ENCODE results near the gene PTPRU. TPM values are rescaled to one million over a fixed set of nuclear protein-coding genes. Genes with fewer than 3 reads are reported as not detected.

The PTPRU gene
- total and polyA plus RNA-seq, 2 of the 8 experiments (the other 6 are each of a cell fraction or from before 2014, with no cell fraction given): 33.8 to 41.8 TPM

DNA sequence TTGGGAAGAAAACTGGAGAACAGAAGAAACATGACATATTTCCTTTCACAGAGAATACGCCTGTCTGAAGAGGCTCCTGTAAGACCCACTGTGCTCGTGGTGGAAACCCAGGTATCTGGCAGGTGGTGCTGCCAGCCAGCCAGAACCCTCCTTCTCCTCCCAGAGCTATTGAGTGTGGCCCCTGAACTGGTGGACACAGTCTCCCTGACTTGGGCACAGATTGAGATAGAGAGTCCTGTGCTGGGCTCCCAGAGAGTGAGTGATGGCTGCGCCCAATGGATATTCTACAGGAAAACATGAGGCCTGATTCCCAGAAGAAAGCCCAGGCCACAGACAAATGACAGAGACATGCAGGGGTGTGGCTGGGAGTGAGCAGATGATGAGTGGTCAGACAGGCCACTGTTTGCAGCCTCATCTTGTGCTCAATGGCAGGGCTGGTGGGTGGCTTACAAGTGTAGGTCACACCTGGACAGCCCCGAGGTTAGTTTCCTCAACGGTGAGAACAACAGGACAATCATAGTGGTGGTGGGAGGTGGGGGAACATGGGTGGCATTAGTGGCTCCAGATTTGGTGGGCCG lies 127.9 kb downstream of the PTPRU start (continued):
- TF ChIP-seq SIRT6 (IDR thresholded peaks at IDR 0.05; ENCODE audit: low read length) (no peak), NANOG (IDR thresholded peaks at IDR 0.05; ENCODE audit: insufficient read depth, low read depth, low read length, poor library complexity, severe bottlenecking) (no peak), ASH2L (IDR thresholded peaks at IDR 0.05; ENCODE audit: low read length) (no peak), TCF12 (IDR thresholded peaks at IDR 0.05; ENCODE audit: low read depth, low read length) (no peak), POLR2A (IDR thresholded peaks at IDR 0.05; ENCODE audit: control extremely low read depth in 1 of 2, low read depth in 2 of 2, low read length in 2 of 2) (no peak)
- TF ChIP-seq, protein P1, sequence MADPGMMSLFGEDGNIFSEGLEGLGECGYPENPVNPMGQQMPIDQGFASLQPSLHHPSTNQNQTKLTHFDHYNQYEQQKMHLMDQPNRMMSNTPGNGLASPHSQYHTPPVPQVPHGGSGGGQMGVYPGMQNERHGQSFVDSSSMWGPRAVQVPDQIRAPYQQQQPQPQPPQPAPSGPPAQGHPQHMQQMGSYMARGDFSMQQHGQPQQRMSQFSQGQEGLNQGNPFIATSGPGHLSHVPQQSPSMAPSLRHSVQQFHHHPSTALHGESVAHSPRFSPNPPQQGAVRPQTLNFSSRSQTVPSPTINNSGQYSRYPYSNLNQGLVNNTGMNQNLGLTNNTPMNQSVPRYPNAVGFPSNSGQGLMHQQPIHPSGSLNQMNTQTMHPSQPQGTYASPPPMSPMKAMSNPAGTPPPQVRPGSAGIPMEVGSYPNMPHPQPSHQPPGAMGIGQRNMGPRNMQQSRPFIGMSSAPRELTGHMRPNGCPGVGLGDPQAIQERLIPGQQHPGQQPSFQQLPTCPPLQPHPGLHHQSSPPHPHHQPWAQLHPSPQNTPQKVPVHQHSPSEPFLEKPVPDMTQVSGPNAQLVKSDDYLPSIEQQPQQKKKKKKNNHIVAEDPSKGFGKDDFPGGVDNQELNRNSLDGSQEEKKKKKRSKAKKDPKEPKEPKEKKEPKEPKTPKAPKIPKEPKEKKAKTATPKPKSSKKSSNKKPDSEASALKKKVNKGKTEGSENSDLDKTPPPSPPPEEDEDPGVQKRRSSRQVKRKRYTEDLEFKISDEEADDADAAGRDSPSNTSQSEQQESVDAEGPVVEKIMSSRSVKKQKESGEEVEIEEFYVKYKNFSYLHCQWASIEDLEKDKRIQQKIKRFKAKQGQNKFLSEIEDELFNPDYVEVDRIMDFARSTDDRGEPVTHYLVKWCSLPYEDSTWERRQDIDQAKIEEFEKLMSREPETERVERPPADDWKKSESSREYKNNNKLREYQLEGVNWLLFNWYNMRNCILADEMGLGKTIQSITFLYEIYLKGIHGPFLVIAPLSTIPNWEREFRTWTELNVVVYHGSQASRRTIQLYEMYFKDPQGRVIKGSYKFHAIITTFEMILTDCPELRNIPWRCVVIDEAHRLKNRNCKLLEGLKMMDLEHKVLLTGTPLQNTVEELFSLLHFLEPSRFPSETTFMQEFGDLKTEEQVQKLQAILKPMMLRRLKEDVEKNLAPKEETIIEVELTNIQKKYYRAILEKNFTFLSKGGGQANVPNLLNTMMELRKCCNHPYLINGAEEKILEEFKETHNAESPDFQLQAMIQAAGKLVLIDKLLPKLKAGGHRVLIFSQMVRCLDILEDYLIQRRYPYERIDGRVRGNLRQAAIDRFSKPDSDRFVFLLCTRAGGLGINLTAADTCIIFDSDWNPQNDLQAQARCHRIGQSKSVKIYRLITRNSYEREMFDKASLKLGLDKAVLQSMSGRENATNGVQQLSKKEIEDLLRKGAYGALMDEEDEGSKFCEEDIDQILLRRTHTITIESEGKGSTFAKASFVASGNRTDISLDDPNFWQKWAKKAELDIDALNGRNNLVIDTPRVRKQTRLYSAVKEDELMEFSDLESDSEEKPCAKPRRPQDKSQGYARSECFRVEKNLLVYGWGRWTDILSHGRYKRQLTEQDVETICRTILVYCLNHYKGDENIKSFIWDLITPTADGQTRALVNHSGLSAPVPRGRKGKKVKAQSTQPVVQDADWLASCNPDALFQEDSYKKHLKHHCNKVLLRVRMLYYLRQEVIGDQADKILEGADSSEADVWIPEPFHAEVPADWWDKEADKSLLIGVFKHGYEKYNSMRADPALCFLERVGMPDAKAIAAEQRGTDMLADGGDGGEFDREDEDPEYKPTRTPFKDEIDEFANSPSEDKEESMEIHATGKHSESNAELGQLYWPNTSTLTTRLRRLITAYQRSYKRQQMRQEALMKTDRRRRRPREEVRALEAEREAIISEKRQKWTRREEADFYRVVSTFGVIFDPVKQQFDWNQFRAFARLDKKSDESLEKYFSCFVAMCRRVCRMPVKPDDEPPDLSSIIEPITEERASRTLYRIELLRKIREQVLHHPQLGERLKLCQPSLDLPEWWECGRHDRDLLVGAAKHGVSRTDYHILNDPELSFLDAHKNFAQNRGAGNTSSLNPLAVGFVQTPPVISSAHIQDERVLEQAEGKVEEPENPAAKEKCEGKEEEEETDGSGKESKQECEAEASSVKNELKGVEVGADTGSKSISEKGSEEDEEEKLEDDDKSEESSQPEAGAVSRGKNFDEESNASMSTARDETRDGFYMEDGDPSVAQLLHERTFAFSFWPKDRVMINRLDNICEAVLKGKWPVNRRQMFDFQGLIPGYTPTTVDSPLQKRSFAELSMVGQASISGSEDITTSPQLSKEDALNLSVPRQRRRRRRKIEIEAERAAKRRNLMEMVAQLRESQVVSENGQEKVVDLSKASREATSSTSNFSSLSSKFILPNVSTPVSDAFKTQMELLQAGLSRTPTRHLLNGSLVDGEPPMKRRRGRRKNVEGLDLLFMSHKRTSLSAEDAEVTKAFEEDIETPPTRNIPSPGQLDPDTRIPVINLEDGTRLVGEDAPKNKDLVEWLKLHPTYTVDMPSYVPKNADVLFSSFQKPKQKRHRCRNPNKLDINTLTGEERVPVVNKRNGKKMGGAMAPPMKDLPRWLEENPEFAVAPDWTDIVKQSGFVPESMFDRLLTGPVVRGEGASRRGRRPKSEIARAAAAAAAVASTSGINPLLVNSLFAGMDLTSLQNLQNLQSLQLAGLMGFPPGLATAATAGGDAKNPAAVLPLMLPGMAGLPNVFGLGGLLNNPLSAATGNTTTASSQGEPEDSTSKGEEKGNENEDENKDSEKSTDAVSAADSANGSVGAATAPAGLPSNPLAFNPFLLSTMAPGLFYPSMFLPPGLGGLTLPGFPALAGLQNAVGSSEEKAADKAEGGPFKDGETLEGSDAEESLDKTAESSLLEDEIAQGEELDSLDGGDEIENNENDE (IDR thresholded peaks at IDR 0.05; ENCODE audit: insufficient replicate concordance, low read length): no peak

All from H1 (cell line).